GM12864 (cell line): Measurements from ENCODE around the gene CYP19A1.

Experiments
- DNase-seq: peaks from one replicate; pipeline ENCODE4 v3.0.0-alpha.2; 2011; ENCODE audit warnings: low read depth
- H3K4me3 ChIP-seq: 2 replicates; pipeline ENCODE4 v1.5.1; 2011; ENCODE audit warnings: mild to moderate bottlenecking, low read depth, low read length, control low read depth
- TF ChIP-seq, protein P1 (sequence below): IDR thresholded peaks from 2 replicates; pipeline ENCODE4 v1.5.1; 2011; ENCODE audit warnings: low read depth, mild to moderate bottlenecking, moderate library complexity, low read length, control low read depth, inconsistent platforms; ENCODE audit errors: missing control alignments

CYP19A1 gene

DNA sequence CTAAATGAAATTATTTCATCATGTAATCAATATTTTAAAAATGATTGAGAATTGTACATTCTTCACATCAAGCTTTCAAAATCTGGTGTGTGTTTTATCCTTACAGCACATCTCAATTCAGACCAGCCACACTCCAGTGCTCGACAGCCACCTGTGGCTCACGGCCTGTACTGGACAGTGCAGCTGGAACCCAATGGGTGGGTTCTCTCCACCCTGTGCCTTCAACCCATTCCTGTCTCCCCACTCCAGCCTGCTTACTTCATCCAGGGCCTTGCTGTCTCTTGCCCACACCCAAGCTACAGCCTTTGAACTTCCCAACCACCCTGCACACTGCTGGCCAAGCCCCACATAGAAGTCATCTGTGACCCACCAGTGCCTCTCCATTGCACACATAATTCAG lies 17.6 kb downstream of the CYP19A1 start:
- no peak for DNase-seq
- TF ChIP-seq, protein P1, sequence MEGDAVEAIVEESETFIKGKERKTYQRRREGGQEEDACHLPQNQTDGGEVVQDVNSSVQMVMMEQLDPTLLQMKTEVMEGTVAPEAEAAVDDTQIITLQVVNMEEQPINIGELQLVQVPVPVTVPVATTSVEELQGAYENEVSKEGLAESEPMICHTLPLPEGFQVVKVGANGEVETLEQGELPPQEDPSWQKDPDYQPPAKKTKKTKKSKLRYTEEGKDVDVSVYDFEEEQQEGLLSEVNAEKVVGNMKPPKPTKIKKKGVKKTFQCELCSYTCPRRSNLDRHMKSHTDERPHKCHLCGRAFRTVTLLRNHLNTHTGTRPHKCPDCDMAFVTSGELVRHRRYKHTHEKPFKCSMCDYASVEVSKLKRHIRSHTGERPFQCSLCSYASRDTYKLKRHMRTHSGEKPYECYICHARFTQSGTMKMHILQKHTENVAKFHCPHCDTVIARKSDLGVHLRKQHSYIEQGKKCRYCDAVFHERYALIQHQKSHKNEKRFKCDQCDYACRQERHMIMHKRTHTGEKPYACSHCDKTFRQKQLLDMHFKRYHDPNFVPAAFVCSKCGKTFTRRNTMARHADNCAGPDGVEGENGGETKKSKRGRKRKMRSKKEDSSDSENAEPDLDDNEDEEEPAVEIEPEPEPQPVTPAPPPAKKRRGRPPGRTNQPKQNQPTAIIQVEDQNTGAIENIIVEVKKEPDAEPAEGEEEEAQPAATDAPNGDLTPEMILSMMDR, result no peak
- H3K4me3 ChIP-seq, result no peak overlapping the region

DNA sequence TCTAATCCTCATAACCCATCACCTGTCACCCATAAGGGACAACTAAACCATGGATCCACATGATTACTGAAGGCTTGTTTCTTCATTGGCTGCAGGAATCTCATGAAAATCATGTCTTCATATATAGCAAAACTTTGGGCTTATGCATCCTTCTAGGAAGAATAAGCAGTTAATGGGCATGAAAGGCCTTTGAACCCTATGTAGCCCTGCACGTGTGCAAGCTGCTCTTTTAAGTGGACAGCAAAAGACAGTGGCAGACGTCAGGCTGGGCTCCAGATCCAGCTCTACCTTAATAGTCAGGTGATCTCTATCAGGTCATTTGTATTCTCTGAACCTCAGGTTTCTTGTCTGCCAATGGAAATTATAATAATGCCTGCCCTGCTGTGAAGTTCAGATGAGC lies 18.9 kb downstream of the CYP19A1 start:
- H3K4me3 ChIP-seq, result no peak overlapping the region
- TF ChIP-seq, protein P1, result no peak
- no peak for DNase-seq

DNA sequence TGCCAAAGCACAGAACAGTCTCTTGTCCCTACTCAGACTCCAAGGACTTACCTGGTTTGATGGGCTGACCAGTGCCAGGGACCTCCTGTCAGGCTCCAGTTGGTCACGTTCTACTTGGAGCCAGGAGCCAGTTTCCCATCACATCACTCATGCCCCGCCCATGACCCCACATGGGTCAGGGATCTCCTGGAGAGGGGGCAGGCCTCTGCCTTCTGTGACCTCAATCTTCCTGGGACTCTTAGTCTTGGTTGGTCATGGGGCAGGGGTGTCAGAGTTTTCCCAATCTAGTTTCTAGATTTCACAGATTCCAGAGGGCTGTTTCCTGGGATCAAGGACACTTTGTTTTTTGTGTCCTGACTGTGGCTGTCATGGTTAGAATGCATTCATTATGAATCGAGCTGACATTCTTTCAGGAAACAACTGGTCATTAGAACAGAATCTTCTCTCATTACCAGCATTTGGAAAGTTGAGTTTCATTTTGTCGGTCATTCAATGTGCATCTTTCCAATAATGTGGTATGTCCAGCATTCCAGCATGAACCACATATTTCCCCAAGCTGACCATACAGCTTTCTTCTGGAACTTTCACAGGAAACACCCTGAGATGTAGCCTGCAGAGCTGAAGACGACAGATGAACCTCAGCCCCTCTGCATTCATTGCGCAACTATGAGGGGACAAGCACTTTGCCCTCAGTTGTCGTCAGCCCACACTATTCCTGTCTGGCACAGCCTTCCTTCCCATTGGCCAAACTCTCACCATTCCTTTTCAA lies 19.8 kb downstream of the CYP19A1 start:
- no peak for DNase-seq
- no peak overlapping the region for H3K4me3 ChIP-seq
- TF ChIP-seq, protein P1, result no peak

DNA sequence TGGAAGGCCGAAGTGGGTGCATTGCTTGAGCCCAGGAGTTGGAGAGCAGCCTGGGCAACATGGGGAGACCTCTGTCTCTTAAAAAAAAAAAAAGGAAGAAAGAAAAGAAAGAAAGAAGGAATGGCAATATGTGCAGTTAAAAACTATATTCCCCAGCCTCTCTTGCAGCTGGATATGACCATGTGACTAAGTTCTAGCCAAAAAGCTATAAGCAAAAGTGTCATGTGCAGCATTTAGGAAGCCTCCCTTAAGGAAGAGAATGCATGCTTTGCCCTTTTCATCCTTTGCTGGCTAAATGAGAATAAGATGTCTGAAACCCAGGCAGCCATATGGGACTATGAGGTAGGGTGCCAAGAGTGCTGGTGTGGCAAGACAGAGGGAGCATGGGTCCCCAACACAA lies 21.8 kb downstream of the CYP19A1 start:
- no peak for DNase-seq
- no peak overlapping the region for H3K4me3 ChIP-seq
- TF ChIP-seq, protein P1, result no peak

DNA sequence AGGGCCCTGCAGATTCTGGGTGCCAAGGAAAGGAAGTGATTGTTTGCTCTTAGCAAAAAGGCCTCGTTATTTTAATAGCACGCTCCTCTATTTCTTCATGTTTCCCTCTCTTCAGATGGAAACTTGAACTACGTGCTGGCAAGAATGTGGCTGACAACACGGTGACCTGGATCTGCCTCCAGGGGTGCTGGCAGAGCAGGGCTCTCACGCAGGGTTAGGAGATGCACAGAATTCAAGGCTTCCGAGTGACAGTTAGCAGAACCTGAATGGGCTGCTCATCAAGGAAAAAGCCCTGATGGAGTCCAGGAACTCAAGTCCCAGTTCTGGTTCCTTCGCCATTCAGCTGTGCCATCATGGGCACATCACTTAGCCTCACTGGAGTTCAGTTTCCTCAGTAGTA lies 22.7 kb downstream of the CYP19A1 start:
- TF ChIP-seq, protein P1, result no peak
- no peak overlapping the region for H3K4me3 ChIP-seq
- no peak for DNase-seq

DNA sequence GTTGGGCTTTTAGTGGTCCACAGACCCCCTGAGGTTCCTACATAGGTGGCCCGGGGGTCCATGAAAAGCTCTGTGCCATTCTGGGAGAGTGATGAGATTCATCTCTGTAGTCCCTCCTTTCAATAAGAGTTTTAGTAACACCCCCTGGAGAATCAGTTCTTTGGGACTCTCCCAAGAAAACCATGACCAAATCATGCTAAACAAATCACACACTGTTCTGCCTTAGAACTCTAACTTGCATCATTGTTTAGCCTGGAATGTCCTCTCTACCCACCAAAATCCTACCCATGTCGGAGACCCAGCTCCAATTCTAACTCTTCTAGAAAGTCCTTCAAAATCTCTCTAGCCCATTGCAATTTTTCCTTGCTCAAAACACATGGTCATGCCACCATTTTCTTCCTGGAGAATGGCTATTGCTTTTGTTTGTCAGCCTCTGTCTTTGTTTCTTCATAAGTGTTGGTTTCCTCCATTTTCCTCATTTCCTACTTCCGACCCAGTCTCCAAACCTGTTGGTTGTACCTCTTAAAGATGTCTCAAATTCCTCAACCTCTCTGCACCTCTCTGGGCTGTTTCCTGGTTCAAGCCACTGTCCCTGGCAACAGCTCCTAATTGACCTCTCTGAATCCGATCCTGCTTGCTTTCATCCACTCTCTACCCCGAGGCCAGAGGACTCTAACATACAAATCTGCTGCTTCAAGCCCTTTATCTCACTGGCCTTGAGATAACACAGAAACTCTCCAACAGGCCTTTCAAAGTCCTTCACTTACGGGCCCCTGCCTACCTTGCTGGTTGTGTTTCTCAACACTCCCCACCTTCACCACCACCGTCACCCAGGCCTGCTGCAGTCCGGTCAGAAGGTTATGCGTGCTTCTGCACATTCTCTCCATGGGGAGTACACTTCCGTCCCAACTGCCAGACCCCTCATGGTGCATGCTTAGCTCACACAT lies 23.7 kb downstream of the CYP19A1 start:
- no peak for DNase-seq
- no peak overlapping the region for H3K4me3 ChIP-seq
- TF ChIP-seq, protein P1, result no peak
